GM10266 (cell line): Measurements from ENCODE around the gene NXNL1.

Experiments
- DNase-seq: peaks from one replicate; pipeline ENCODE4 v3.0.0; 2012; ENCODE audit errors: extremely low spot score
- TF ChIP-seq, protein P1 (sequence below): IDR thresholded peaks from 2 replicates; pipeline ENCODE4 v1.5.1; 2012; ENCODE audit warnings: mild to moderate bottlenecking, low read depth; ENCODE audit not compliant: control insufficient read depth, insufficient read depth; ENCODE audit errors: missing control alignments

NXNL1 gene

DNA sequence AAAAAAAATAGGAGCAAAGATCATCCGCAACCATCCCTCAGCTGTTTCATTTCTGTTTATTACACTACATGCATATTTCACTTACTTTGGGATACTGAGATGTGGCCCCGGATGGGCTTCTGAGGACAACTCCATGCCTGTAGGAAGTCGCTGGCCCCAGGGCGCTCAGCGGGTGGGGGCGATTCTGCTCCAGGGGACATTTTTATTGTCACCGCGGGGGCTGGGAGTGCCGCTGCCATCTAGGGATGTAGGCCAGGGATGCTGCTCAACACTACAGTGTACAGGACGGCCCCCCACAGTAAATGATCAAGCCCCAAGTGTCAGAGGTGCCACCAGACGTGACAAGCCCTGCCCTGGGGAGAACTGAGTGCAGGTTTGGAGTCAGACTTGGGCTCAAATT lies 48.9 kb downstream of the NXNL1 start:
- no peak for DNase-seq
- TF ChIP-seq, protein P1, sequence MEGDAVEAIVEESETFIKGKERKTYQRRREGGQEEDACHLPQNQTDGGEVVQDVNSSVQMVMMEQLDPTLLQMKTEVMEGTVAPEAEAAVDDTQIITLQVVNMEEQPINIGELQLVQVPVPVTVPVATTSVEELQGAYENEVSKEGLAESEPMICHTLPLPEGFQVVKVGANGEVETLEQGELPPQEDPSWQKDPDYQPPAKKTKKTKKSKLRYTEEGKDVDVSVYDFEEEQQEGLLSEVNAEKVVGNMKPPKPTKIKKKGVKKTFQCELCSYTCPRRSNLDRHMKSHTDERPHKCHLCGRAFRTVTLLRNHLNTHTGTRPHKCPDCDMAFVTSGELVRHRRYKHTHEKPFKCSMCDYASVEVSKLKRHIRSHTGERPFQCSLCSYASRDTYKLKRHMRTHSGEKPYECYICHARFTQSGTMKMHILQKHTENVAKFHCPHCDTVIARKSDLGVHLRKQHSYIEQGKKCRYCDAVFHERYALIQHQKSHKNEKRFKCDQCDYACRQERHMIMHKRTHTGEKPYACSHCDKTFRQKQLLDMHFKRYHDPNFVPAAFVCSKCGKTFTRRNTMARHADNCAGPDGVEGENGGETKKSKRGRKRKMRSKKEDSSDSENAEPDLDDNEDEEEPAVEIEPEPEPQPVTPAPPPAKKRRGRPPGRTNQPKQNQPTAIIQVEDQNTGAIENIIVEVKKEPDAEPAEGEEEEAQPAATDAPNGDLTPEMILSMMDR: no peak

GRCh38 chr19:17409990-17410389 lies 50.7 kb downstream of the NXNL1 start:
- TF ChIP-seq, protein P1: no peak

DNA sequence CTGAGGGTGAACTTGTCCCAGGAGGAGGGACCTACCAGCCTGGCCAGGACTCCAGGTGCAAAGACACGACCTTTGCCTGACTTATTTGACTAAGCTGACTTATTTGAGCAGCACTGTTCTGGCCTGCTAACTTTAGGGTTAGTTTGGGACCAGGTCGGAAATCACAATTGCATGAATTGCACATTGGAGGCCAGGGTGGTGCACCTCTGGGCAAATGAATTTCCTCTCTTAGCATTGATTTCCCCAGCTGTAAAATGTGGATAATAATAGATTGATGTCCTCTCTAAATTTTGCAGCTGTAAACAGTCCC lies 53.9 kb downstream of the NXNL1 start:
- no peak for DNase-seq
- TF ChIP-seq, protein P1: no peak

More at GRCh38 chr19:17409990-17410389, 50.7 kb downstream of the NXNL1 start:
- no peak for DNase-seq

GRCh38 chr19:17406046-17406886 lies 54.5 kb downstream of the NXNL1 start:
- TF ChIP-seq, protein P1: no peak
- no peak for DNase-seq
